22Rv1 (cell line): ENCODE measurements around the gene SEMA4A.
"Not testable (repeated sequence)": the region's sequence is repeated elsewhere in the genome, so short reads cannot be mapped to it uniquely, and the experiment has no call there.

Source experiments
- H3K27ac ChIP-seq: fragments of 450-650 bp; 2 replicates; pipeline ENCODE4 v1.5.1; 2017
- CTCF ChIP-seq: fragments of 450-650 bp; IDR thresholded peaks from 2 replicates; pipeline ENCODE4 v1.5.1; 2017; ENCODE audit warnings: mild to moderate bottlenecking
- ZFX ChIP-seq: fragments of 450-650 bp; IDR thresholded peaks from 2 replicates; pipeline ENCODE4 v1.6.1; 2017; ENCODE audit warnings: antibody characterized with exemption, borderline replicate concordance

The SEMA4A gene

GRCh38 chr1:156172696-156173470 is 19.5 kb downstream of the SEMA4A start:
- TF ChIP-seq CTCF: no peak
- no peak for TF ChIP-seq ZFX
- H3K27ac ChIP-seq: no peak overlapping the region

GRCh38 chr1:156176610-156177210 is 23.3 kb downstream of the SEMA4A start:
- peak overlapping the region; percentile 82; the same call in 1 of the 2 replicates for H3K27ac ChIP-seq
- TF ChIP-seq CTCF (no peak), ZFX (no peak)

GRCh38 chr1:156177919-156178654 is 24.7 kb downstream of the SEMA4A start:
- peak overlapping the region; percentile 82 for H3K27ac ChIP-seq
- no peak for TF ChIP-seq ZFX
- no peak for TF ChIP-seq CTCF

GRCh38 chr1:156180471-156180870 is 27.1 kb downstream of the SEMA4A start:
- TF ChIP-seq ZFX (no peak), CTCF (no peak)
- H3K27ac ChIP-seq: peak overlapping the region; percentile 82

GRCh38 chr1:156181391-156181924 is 28.1 kb downstream of the SEMA4A start:
- H3K27ac ChIP-seq: peak overlapping the region; percentile 82

GRCh38 chr1:156182010-156182779 is 28.8 kb downstream of the SEMA4A start:
- peak overlapping the region; percentile 82 for H3K27ac ChIP-seq

GRCh38 chr1:156186347-156187177 is 33.2 kb downstream of the SEMA4A start:
- not testable (repeated sequence) for H3K27ac ChIP-seq

- H3K27ac ChIP-seq: not testable (repeated sequence)
Observed at GRCh38 chr1:156190265-156190664, 36.9 kb downstream of the SEMA4A start.
